Right kidney (tissue), 1 donor: ENCODE results near the gene CIITA.
"Not testable (repeated sequence)": the region's sequence is repeated elsewhere in the genome, so short reads cannot be mapped to it uniquely, and the experiment has no call there.

Experiments
- DNase-seq: peaks from one replicate; pipeline ENCODE4 v3.0.0-alpha.2; 2016

The CIITA gene

GRCh38 chr16:10959161-10959560 lies 82.2 kb downstream of the CIITA start:
- no peak for DNase-seq

GRCh38 chr16:10961231-10961630 lies 84.2 kb downstream of the CIITA start:
- no peak for DNase-seq

- peak; percentile 66 for DNase-seq
Measured at GRCh38 chr16:10964039-10964890, 87.3 kb downstream of the CIITA start.

GRCh38 chr16:10964891-10965326 lies 87.9 kb downstream of the CIITA start:
- DNase-seq, result no peak

- no peak for DNase-seq
Measured at GRCh38 chr16:10965440-10966061, 88.5 kb downstream of the CIITA start.

GRCh38 chr16:10966129-10966528 lies 89.1 kb downstream of the CIITA start:
- DNase-seq, result no peak

GRCh38 chr16:10966559-10966958 lies 89.6 kb downstream of the CIITA start:
- not testable (repeated sequence) for DNase-seq

- no peak for DNase-seq
Measured at GRCh38 chr16:10967986-10968385, 91.0 kb downstream of the CIITA start.

GRCh38 chr16:10968498-10968897 lies 91.5 kb downstream of the CIITA start:
- no peak for DNase-seq

GRCh38 chr16:10969615-10970014 lies 92.6 kb downstream of the CIITA start:
- DNase-seq, result no peak

GRCh38 chr16:10970065-10970464 lies 93.1 kb downstream of the CIITA start:
- no peak for DNase-seq

GRCh38 chr16:10971560-10971961 lies 94.6 kb downstream of the CIITA start:
- DNase-seq, result peak; percentile 60

- DNase-seq, result no peak
Measured at GRCh38 chr16:10972108-10972818, 95.3 kb downstream of the CIITA start.

GRCh38 chr16:10972819-10973464 lies 95.9 kb downstream of the CIITA start:
- no peak for DNase-seq

- DNase-seq, result peak; percentile 47
Measured at GRCh38 chr16:10976634-10977033, 99.6 kb downstream of the CIITA start.

- DNase-seq, result no peak
Measured at GRCh38 chr16:10978124-10978523, 101.1 kb downstream of the CIITA start.

- DNase-seq, result peak; percentile 43
Measured at GRCh38 chr16:10978871-10979446, 102.0 kb downstream of the CIITA start.

GRCh38 chr16:10979717-10980601 lies 103.0 kb downstream of the CIITA start:
- no peak for DNase-seq

- no peak for DNase-seq
Measured at GRCh38 chr16:10980813-10981212, 103.8 kb downstream of the CIITA start.

GRCh38 chr16:10981697-10982216 lies 104.8 kb downstream of the CIITA start:
- DNase-seq, result no peak
